ENCODE measurements around the gene PHKB. TPM values are rescaled to one million over a fixed set of nuclear protein-coding genes. Genes with fewer than 3 reads are reported as not detected.

PHKB gene
- total RNA-seq, 1 donor from 2014 or later: 14.6 TPM

GRCh38 chr16:47657977-47658376 is 196.8 kb downstream of the PHKB start:
- Histone ChIP-seq H3K36me3 (peaks cover 29 to 46% of the 10 kb centered on the region in 2 donors), H3K4me1 (no peaks in the 10 kb centered on the region), H3K27ac (no peak overlapping the region), H3K9me3 (no peaks in the 10 kb centered on the region), H3K4me3 (no peak overlapping the region), H3K27me3 (no peaks in the 10 kb centered on the region)
- TF ChIP-seq CTCF (IDR thresholded peaks at IDR 0.05): no peak
- intact Hi-C loops (cut with DNase I): no loop called here
- no peak for DNase-seq (ENCODE audit: low spot score in 2 of 2)

DNA sequence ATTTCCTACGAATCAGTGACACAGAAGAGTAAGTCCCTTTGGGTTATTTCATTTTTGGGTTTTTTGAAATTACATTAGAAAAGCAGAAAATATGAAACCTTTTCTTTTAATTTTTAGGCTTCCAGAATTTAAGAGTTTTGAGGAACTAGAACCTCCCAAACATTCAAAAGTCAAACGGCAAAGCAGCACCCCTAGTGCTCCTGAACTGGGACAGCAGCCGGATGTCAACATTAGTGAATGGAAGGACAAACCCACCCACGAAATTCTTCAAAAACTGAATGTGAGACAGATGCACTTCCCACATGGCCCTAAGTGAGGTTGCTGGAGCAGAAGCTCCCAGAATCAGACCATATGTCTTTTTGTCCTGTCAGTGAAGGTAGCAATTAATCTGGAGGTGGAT is 199.4 kb downstream of the PHKB start:
- TF ChIP-seq CTCF (IDR thresholded peaks at IDR 0.05): no peak
- H3K4me1 ChIP-seq: no peaks in the 10 kb centered on the region
- H3K4me3 ChIP-seq: no peak overlapping the region
- H3K27me3 ChIP-seq: no peaks in the 10 kb centered on the region
- intact Hi-C loops (cut with DNase I): no loop called here
- H3K27ac ChIP-seq: no peak overlapping the region
- H3K36me3 ChIP-seq: peaks cover 24 to 35% of the 10 kb centered on the region in 2 donors
- no peak for DNase-seq (ENCODE audit: low spot score in 2 of 2)
- no peaks in the 10 kb centered on the region for H3K9me3 ChIP-seq

GRCh38 chr16:47664653-47665325 is 203.7 kb downstream of the PHKB start:
- no peak overlapping the region for H3K27ac ChIP-seq
- no peak for TF ChIP-seq CTCF (IDR thresholded peaks at IDR 0.05)
- H3K4me1 ChIP-seq: no peaks in the 10 kb centered on the region
- H3K36me3 ChIP-seq: peaks cover 23 to 37% of the 10 kb centered on the region in 2 donors
- H3K4me3 ChIP-seq: no peak overlapping the region
- intact Hi-C loops (cut with DNase I): no loop called here
- no peaks in the 10 kb centered on the region for H3K9me3 ChIP-seq
- no peaks in the 10 kb centered on the region for H3K27me3 ChIP-seq
- DNase-seq (ENCODE audit: low spot score in 2 of 2): no peak

DNA sequence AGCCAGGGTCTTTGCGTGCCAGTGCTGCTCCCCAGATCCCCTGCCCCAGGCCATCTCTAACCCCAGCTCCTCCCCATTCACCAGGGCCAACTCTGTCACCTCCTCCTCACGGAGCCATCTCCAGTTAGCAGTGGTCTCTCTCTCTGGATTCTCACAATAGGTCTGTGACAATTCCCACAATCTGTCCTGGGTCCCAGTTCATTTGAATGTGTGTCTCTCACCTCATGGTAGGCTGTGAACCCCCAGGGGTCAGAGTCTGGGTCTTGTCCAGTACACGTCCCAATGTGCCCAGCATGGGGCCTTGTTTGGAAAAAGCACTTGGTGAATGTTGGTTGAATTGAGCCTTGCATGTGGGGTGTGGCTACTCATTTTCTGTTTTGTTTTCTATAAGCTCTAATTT is 205.3 kb downstream of the PHKB start:
- DNase-seq (ENCODE audit: low spot score in 2 of 2): no peak
- no peaks in the 10 kb centered on the region for H3K4me1 ChIP-seq
- no peak overlapping the region for H3K4me3 ChIP-seq
- no peak overlapping the region for H3K27ac ChIP-seq
- intact Hi-C loops (cut with DNase I): no loop called here
- H3K27me3 ChIP-seq: no peaks in the 10 kb centered on the region
- H3K9me3 ChIP-seq: no peaks in the 10 kb centered on the region
- no peak for TF ChIP-seq CTCF (IDR thresholded peaks at IDR 0.05)
- H3K36me3 ChIP-seq: peaks cover 16 to 26% of the 10 kb centered on the region in 2 donors

DNA sequence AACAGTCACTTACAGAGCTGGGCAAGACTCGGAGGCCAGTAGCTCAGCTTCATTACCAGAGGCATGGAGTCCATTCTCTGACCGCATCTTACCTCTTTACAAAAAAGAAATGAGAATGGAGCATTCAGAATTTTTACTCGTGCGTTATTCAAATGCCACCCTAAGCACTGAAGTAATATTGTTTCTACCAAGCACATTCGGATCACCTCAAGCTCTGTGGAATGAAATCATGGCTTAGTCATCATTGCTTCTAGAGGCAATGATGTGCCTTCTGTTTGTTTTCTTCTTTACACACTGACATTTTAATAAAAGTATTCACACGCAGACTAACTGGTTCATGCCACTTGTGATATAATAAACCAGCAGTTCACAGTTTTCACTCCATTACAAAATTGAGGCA is 206.8 kb downstream of the PHKB start:
- no peak overlapping the region for H3K27ac ChIP-seq
- no peaks in the 10 kb centered on the region for H3K27me3 ChIP-seq
- no peaks in the 10 kb centered on the region for H3K9me3 ChIP-seq
- no peak for DNase-seq (ENCODE audit: low spot score in 2 of 2)
- intact Hi-C loops (cut with DNase I): no loop called here
- H3K4me3 ChIP-seq: no peak overlapping the region
- peaks cover 9 to 17% of the 10 kb centered on the region in 2 donors for H3K36me3 ChIP-seq
- no peaks in the 10 kb centered on the region for H3K4me1 ChIP-seq
- no peak for TF ChIP-seq CTCF (IDR thresholded peaks at IDR 0.05)

DNA sequence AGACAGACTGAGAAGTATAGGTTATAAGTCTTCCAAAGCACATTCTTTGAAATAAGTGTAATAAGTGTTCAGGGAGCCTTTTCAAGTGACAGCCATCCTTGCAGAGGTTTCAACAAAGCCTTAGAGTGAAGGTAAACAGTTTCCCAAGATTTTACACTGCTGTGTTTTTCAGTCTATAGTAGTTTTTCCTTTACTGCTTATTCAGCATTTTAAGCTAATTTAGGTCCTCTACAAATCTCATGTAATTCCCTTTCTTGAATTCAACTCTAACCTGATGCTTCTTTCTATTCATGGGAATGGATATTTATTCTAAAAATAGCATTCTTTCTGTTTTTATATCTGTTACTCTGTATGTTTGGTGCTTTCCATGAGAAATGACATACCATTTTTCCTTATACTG is 211.3 kb downstream of the PHKB start:
- intact Hi-C loops (cut with DNase I): no loop called here
- H3K36me3 ChIP-seq: peaks cover 12 to 41% of the 10 kb centered on the region in 2 donors

More for the DNA sequence above, 211.3 kb downstream of the PHKB start:
- no peaks in the 10 kb centered on the region for H3K4me1 ChIP-seq
- DNase-seq (ENCODE audit: low spot score in 2 of 2): no peak
- H3K27ac ChIP-seq: no peak overlapping the region
- H3K27me3 ChIP-seq: no peaks in the 10 kb centered on the region
- peaks cover 0 to 3% of the 10 kb centered on the region in 2 donors for H3K9me3 ChIP-seq
- H3K4me3 ChIP-seq: no peak overlapping the region
- TF ChIP-seq CTCF (IDR thresholded peaks at IDR 0.05): no peak

Data from ascending aorta (tissue), 2 donors.